NCI-H748 treated with DMSO at 0.1 percent for 48 hours (cell line): ENCODE results near the gene ADAM10.

ENCODE experiments used
- DNase-seq: peaks from one replicate; lab custom pipeline; 2025; lab: John Stamatoyannopoulos, UW

ADAM10 gene

GRCh38 chr15:58576657-58577056 is 172.8 kb downstream of the ADAM10 start:
- no peak for DNase-seq

- DNase-seq, result no peak
These were observed 174.3 kb downstream of the ADAM10 start for GRCh38 chr15:58575045-58575786.

GRCh38 chr15:58574631-58575030 is 174.9 kb downstream of the ADAM10 start:
- DNase-seq, result no peak

- no peak for DNase-seq
These were observed 176.2 kb downstream of the ADAM10 start for GRCh38 chr15:58573270-58573669.

GRCh38 chr15:58572521-58572920 is 177.0 kb downstream of the ADAM10 start:
- no peak for DNase-seq

GRCh38 chr15:58571491-58571890 is 178.0 kb downstream of the ADAM10 start:
- DNase-seq, result no peak

GRCh38 chr15:58569455-58569854 is 180.1 kb downstream of the ADAM10 start:
- DNase-seq, result no peak

GRCh38 chr15:58568157-58568571 is 181.3 kb downstream of the ADAM10 start:
- DNase-seq, result no peak

GRCh38 chr15:58566029-58566428 is 183.5 kb downstream of the ADAM10 start:
- no peak for DNase-seq

- no peak for DNase-seq
These were observed 183.9 kb downstream of the ADAM10 start for GRCh38 chr15:58565619-58566018.

- no peak for DNase-seq
These were observed 184.5 kb downstream of the ADAM10 start for GRCh38 chr15:58564981-58565380.

GRCh38 chr15:58562135-58562534 is 187.4 kb downstream of the ADAM10 start:
- no peak for DNase-seq

- no peak for DNase-seq
These were observed 188.2 kb downstream of the ADAM10 start for GRCh38 chr15:58561321-58561720.

GRCh38 chr15:58559904-58560588 is 189.5 kb downstream of the ADAM10 start:
- no peak for DNase-seq

- no peak for DNase-seq
These were observed 190.7 kb downstream of the ADAM10 start for GRCh38 chr15:58558777-58559176.

- no peak for DNase-seq
These were observed 193.0 kb downstream of the ADAM10 start for GRCh38 chr15:58556541-58556940.

- no peak for DNase-seq
These were observed 193.5 kb downstream of the ADAM10 start for GRCh38 chr15:58556028-58556361.

- DNase-seq, result no peak
These were observed 194.1 kb downstream of the ADAM10 start for GRCh38 chr15:58555162-58556027.

- no peak for DNase-seq
These were observed 194.7 kb downstream of the ADAM10 start for GRCh38 chr15:58554758-58555157.

- DNase-seq, result no peak
These were observed 196.1 kb downstream of the ADAM10 start for GRCh38 chr15:58553365-58553918.

GRCh38 chr15:58552505-58553364 is 196.8 kb downstream of the ADAM10 start:
- no peak for DNase-seq
